ENCODE data around the gene NKAIN4.

DNA sequence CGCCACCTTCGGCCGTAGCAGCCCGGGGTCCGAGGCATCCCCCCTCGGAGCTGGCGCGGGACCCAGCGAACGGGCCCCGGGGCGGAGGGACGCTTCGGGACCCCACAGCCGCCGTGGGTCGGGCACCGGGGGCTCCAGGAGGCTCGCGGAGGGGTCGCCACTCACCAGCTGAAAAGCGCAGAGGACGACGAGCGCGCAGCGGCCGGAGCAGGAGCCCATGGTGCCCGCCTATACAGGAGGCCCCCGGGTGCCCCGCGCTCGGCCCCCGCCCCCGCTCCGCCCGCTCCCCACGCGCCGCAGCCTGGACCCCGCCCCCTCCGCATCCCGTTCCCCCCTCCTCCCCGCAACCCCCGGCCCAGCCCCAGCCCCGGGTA is at the start of gene NKAIN4:
- TF ChIP-seq, protein P1, sequence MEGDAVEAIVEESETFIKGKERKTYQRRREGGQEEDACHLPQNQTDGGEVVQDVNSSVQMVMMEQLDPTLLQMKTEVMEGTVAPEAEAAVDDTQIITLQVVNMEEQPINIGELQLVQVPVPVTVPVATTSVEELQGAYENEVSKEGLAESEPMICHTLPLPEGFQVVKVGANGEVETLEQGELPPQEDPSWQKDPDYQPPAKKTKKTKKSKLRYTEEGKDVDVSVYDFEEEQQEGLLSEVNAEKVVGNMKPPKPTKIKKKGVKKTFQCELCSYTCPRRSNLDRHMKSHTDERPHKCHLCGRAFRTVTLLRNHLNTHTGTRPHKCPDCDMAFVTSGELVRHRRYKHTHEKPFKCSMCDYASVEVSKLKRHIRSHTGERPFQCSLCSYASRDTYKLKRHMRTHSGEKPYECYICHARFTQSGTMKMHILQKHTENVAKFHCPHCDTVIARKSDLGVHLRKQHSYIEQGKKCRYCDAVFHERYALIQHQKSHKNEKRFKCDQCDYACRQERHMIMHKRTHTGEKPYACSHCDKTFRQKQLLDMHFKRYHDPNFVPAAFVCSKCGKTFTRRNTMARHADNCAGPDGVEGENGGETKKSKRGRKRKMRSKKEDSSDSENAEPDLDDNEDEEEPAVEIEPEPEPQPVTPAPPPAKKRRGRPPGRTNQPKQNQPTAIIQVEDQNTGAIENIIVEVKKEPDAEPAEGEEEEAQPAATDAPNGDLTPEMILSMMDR (conservative IDR thresholded peaks at IDR 0.05; ENCODE audit: low read length): no peak
- TF ChIP-seq EZH2phosphoT487 (IDR thresholded peaks at IDR 0.05; ENCODE audit: borderline replicate concordance, low read depth, low read length): no peak

All from OCI-LY7 (cell line).